NCI-H2107 treated with DMSO at 0.1 percent for 48 hours (cell line): ENCODE measurements around the gene ISG20.

Experiments used
- DNase-seq: peaks from one replicate; lab custom pipeline; 2025; ENCODE audit not compliant: unreplicated experiment; lab: John Stamatoyannopoulos, UW

Gene ISG20

GRCh38 chr15:88684345-88684744 is 45.5 kb downstream of the ISG20 start:
- DNase-seq, result no peak

GRCh38 chr15:88686166-88686565 is 47.4 kb downstream of the ISG20 start:
- no peak for DNase-seq

- no peak for DNase-seq
Observed at GRCh38 chr15:88688394-88688933, 49.6 kb downstream of the ISG20 start.

- DNase-seq, result no peak
Observed at GRCh38 chr15:88690331-88690730, 51.5 kb downstream of the ISG20 start.

- no peak for DNase-seq
Observed at GRCh38 chr15:88693191-88693590, 54.4 kb downstream of the ISG20 start.

GRCh38 chr15:88695101-88695500 is 56.3 kb downstream of the ISG20 start:
- DNase-seq, result no peak

- DNase-seq, result no peak
Observed at GRCh38 chr15:88695691-88696251, 57.0 kb downstream of the ISG20 start.

GRCh38 chr15:88696254-88696653 is 57.4 kb downstream of the ISG20 start:
- no peak for DNase-seq

- DNase-seq, result no peak
Observed at GRCh38 chr15:88697276-88697675, 58.5 kb downstream of the ISG20 start.

- DNase-seq, result no peak
Observed at GRCh38 chr15:88699861-88700260, 61.0 kb downstream of the ISG20 start.

GRCh38 chr15:88700716-88701115 is 61.9 kb downstream of the ISG20 start:
- DNase-seq, result no peak

- DNase-seq, result no peak
Observed at GRCh38 chr15:88701561-88702095, 62.8 kb downstream of the ISG20 start.

GRCh38 chr15:88702983-88703382 is 64.2 kb downstream of the ISG20 start:
- no peak for DNase-seq

- DNase-seq, result no peak
Observed at GRCh38 chr15:88703533-88703932, 64.7 kb downstream of the ISG20 start.

GRCh38 chr15:88704791-88705768 is 66.3 kb downstream of the ISG20 start:
- DNase-seq, result no peak

- DNase-seq, result no peak
Observed at GRCh38 chr15:88705769-88706165, 67.0 kb downstream of the ISG20 start.
